MG63 (cell line): ENCODE measurements around the gene RRP8. TPM values are rescaled to one million over a fixed set of nuclear protein-coding genes. Genes with fewer than 3 reads are reported as not detected.

Experiments used
- DNase-seq: peaks from one replicate; pipeline ENCODE4 v3.0.0-alpha.2; 2020
- H3K27me3 ChIP-seq: fragments of 250-450 bp; sonication (Bioruptor Pico); 2 replicates; pipeline ENCODE4 v1.5.1; 2020; ENCODE audit warnings: mild to moderate bottlenecking, moderate library complexity
- H3K36me3 ChIP-seq: fragments of 250-450 bp; sonication (Bioruptor Pico); 2 replicates; pipeline ENCODE4 v1.5.1; 2020; ENCODE audit warnings: mild to moderate bottlenecking, moderate library complexity
- H3K4me3 ChIP-seq: fragments of 250-450 bp; sonication (Bioruptor Pico); 2 replicates; pipeline ENCODE4 v1.5.1; 2020; ENCODE audit warnings: mild to moderate bottlenecking, moderate library complexity
- H3K9me3 ChIP-seq: fragments of 250-450 bp; sonication (Bioruptor Pico); 2 replicates; pipeline ENCODE4 v1.5.1; 2020; ENCODE audit warnings: mild to moderate bottlenecking, moderate library complexity
- total RNA-seq: library from RNA; depleted of rRNA; stranded (reverse); fragments of >200 nt; shearing (Covaris generic); gene quantifications from 2 replicates; pipeline ENCODE4 v1.2.3, GENCODE V29; 2014; ENCODE audit warnings: low replicate concordance

Gene RRP8
- total RNA-seq, 1 experiment from 2014 or later = 32.9 TPM

- Histone ChIP-seq H3K36me3 (no peaks in the 10 kb centered on the region), H3K9me3 (no peaks in the 10 kb centered on the region), H3K27me3 (no peaks in the 10 kb centered on the region), H3K4me3 (no peak overlapping the region)
- DNase-seq = peak; percentile 82
Measured at GRCh38 chr11:6635082-6635932, 31.9 kb upstream of the RRP8 start.

GRCh38 chr11:6634534-6634933, 31.1 kb upstream of the RRP8 start:
- H3K4me3 ChIP-seq = no peak overlapping the region
- H3K9me3 ChIP-seq = no peaks in the 10 kb centered on the region
- no peaks in the 10 kb centered on the region for H3K36me3 ChIP-seq
- no peak for DNase-seq
- H3K27me3 ChIP-seq = no peaks in the 10 kb centered on the region

- no peaks in the 10 kb centered on the region for H3K36me3 ChIP-seq
- no peaks in the 10 kb centered on the region for H3K27me3 ChIP-seq
- H3K4me3 ChIP-seq = no peak overlapping the region
- no peaks in the 10 kb centered on the region for H3K9me3 ChIP-seq
- no peak for DNase-seq
Measured at GRCh38 chr11:6633422-6634408, 30.3 kb upstream of the RRP8 start.

GRCh38 chr11:6632116-6633073, 29.0 kb upstream of the RRP8 start:
- H3K9me3 ChIP-seq = no peaks in the 10 kb centered on the region
- H3K27me3 ChIP-seq = no peaks in the 10 kb centered on the region
- no peaks in the 10 kb centered on the region for H3K36me3 ChIP-seq
- DNase-seq = no peak
- H3K4me3 ChIP-seq = no peak overlapping the region

GRCh38 chr11:6631361-6631890, 28.0 kb upstream of the RRP8 start:
- no peak overlapping the region for H3K4me3 ChIP-seq
- no peaks in the 10 kb centered on the region for H3K36me3 ChIP-seq
- DNase-seq = no peak
- no peaks in the 10 kb centered on the region for H3K9me3 ChIP-seq
- no peaks in the 10 kb centered on the region for H3K27me3 ChIP-seq

GRCh38 chr11:6630632-6631291, 27.3 kb upstream of the RRP8 start:
- Histone ChIP-seq H3K36me3 (no peaks in the 10 kb centered on the region), H3K4me3 (no peak overlapping the region), H3K27me3 (no peaks in the 10 kb centered on the region), H3K9me3 (no peaks in the 10 kb centered on the region)
- DNase-seq = no peak

GRCh38 chr11:6629892-6630631, 26.6 kb upstream of the RRP8 start:
- H3K4me3 ChIP-seq = no peak overlapping the region
- no peaks in the 10 kb centered on the region for H3K27me3 ChIP-seq
- H3K36me3 ChIP-seq = no peaks in the 10 kb centered on the region
- DNase-seq = no peak
- no peaks in the 10 kb centered on the region for H3K9me3 ChIP-seq

- no peak overlapping the region for H3K4me3 ChIP-seq
- H3K36me3 ChIP-seq = no peaks in the 10 kb centered on the region
- no peak for DNase-seq
- H3K9me3 ChIP-seq = no peaks in the 10 kb centered on the region
- H3K27me3 ChIP-seq = no peaks in the 10 kb centered on the region
Measured at GRCh38 chr11:6629573-6629891, 26.1 kb upstream of the RRP8 start.

GRCh38 chr11:6628526-6628925, 25.1 kb upstream of the RRP8 start:
- Histone ChIP-seq H3K36me3 (no peaks in the 10 kb centered on the region), H3K27me3 (no peaks in the 10 kb centered on the region), H3K9me3 (no peaks in the 10 kb centered on the region), H3K4me3 (no peak overlapping the region)
- no peak for DNase-seq

- no peak for DNase-seq
- Histone ChIP-seq H3K27me3 (no peaks in the 10 kb centered on the region), H3K4me3 (no peak overlapping the region), H3K36me3 (no peaks in the 10 kb centered on the region), H3K9me3 (no peaks in the 10 kb centered on the region)
Measured at GRCh38 chr11:6627762-6628241, 24.4 kb upstream of the RRP8 start.

- no peaks in the 10 kb centered on the region for H3K36me3 ChIP-seq
- H3K4me3 ChIP-seq = no peak overlapping the region
- H3K27me3 ChIP-seq = no peaks in the 10 kb centered on the region
- no peak for DNase-seq
- no peaks in the 10 kb centered on the region for H3K9me3 ChIP-seq
Measured at GRCh38 chr11:6626971-6627761, 23.8 kb upstream of the RRP8 start.

- no peaks in the 10 kb centered on the region for H3K27me3 ChIP-seq
- no peaks in the 10 kb centered on the region for H3K36me3 ChIP-seq
- H3K4me3 ChIP-seq = no peak overlapping the region
- H3K9me3 ChIP-seq = no peaks in the 10 kb centered on the region
- DNase-seq = no peak
Measured at GRCh38 chr11:6625832-6626420, 22.5 kb upstream of the RRP8 start.

- Histone ChIP-seq H3K4me3 (no peak overlapping the region), H3K36me3 (no peaks in the 10 kb centered on the region), H3K9me3 (no peaks in the 10 kb centered on the region), H3K27me3 (no peaks in the 10 kb centered on the region)
- DNase-seq = no peak
Measured at GRCh38 chr11:6625156-6625831, 21.9 kb upstream of the RRP8 start.
